ENCODE measurements around the gene SRL.

GRCh38 chr16:4209666-4210065 is 32.2 kb downstream of the SRL start:
- TF ChIP-seq, protein P1, sequence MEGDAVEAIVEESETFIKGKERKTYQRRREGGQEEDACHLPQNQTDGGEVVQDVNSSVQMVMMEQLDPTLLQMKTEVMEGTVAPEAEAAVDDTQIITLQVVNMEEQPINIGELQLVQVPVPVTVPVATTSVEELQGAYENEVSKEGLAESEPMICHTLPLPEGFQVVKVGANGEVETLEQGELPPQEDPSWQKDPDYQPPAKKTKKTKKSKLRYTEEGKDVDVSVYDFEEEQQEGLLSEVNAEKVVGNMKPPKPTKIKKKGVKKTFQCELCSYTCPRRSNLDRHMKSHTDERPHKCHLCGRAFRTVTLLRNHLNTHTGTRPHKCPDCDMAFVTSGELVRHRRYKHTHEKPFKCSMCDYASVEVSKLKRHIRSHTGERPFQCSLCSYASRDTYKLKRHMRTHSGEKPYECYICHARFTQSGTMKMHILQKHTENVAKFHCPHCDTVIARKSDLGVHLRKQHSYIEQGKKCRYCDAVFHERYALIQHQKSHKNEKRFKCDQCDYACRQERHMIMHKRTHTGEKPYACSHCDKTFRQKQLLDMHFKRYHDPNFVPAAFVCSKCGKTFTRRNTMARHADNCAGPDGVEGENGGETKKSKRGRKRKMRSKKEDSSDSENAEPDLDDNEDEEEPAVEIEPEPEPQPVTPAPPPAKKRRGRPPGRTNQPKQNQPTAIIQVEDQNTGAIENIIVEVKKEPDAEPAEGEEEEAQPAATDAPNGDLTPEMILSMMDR (IDR thresholded peaks at IDR 0.05; ENCODE audit: low read length), result no peak
- no peak for TF ChIP-seq EZH2 (optimal IDR thresholded peaks at IDR 0.05; ENCODE audit: low read depth, low read length)

Data from MM.1S (cell line).